Smooth muscle cell (in vitro differentiated cells): ENCODE data around the gene SAXO2. TPM values are rescaled to one million over a fixed set of nuclear protein-coding genes. Genes with fewer than 3 reads are reported as not detected.

Experiments
- DNase-seq: peaks from one replicate; lab custom pipeline; 2025; ENCODE audit not compliant: unreplicated experiment; lab: John Stamatoyannopoulos, UW
- H2AFZ ChIP-seq: fragments of 200-600 bp; sonication (generic); 2 replicates; pipeline ENCODE4 v1.6.0; 2016; ENCODE audit warnings: antibody characterized with exemption, low read depth, mild to moderate bottlenecking
- H3F3A ChIP-seq: fragments of 200-600 bp; sonication (generic); 2 replicates; pipeline ENCODE4 v1.6.0; 2017; ENCODE audit warnings: antibody characterized with exemption, low read depth
- H3K27ac ChIP-seq: fragments of 200-600 bp; sonication (generic); 2 replicates; pipeline ENCODE4 v1.5.1; 2016; ENCODE audit warnings: low read depth, mild to moderate bottlenecking
- H3K27me3 ChIP-seq: fragments of 200-600 bp; sonication (generic); 2 replicates; pipeline ENCODE4 v1.6.1; 2016; ENCODE audit warnings: low read depth, mild to moderate bottlenecking
- H3K36me3 ChIP-seq: fragments of 200-600 bp; sonication (generic); 2 replicates; pipeline ENCODE4 v1.5.1; 2016; ENCODE audit warnings: low read depth
- H3K4me1 ChIP-seq: fragments of 200-600 bp; sonication (generic); 2 replicates; pipeline ENCODE4 v1.5.1; 2016; ENCODE audit warnings: low read depth
- H3K4me2 ChIP-seq: fragments of 200-600 bp; sonication (generic); 2 replicates; pipeline ENCODE4 v1.6.0; 2016; ENCODE audit warnings: mild to moderate bottlenecking
- H3K4me3 ChIP-seq: fragments of 200-600 bp; sonication (generic); 2 replicates; pipeline ENCODE4 v1.5.1; 2016; ENCODE audit warnings: mild to moderate bottlenecking
- H3K79me2 ChIP-seq: fragments of 200-600 bp; sonication (generic); 2 replicates; pipeline ENCODE4 v1.6.0; 2016; ENCODE audit warnings: low read depth, mild to moderate bottlenecking
- H3K9ac ChIP-seq: fragments of 200-600 bp; sonication (generic); 2 replicates; pipeline ENCODE4 v1.6.0; 2016; ENCODE audit warnings: low read depth
- H3K9me3 ChIP-seq: fragments of 200-600 bp; sonication (generic); replicated peaks from 2 replicates; pipeline ENCODE4 v1.5.1; 2016; ENCODE audit warnings: low read depth
- H4K20me1 ChIP-seq: fragments of 200-600 bp; sonication (generic); 2 replicates; pipeline ENCODE4 v1.6.0; 2016; ENCODE audit warnings: low read depth
- CTCF ChIP-seq: fragments of 200-600 bp; sonication (generic); IDR thresholded peaks from 2 replicates; pipeline ENCODE4 v1.5.1; 2017; ENCODE audit warnings: borderline replicate concordance, mild to moderate bottlenecking, antibody characterized with exemption; ENCODE audit not compliant: insufficient read depth, poor library complexity, severe bottlenecking
- WGBS: methylation state at CpG from one replicate; pipeline ENCODE4 v1.1.7; 2016; ENCODE audit warnings: low lambda C conversion rate; 5-methylcytosine and 5-hydroxymethylcytosine counted together
- polyA plus RNA-seq: library from polyadenylated mRNA; unstranded; fragments of >200 nt; fragmentation: Nextera tagmentation; extraction: Ambion mirVana; gene quantifications from 2 replicates; pipeline ENCODE4 v1.2.1, GENCODE V29; 2016
- total RNA-seq: library from RNA; depleted of rRNA; stranded (reverse); fragments of >200 nt; gene quantifications from 2 replicates; pipeline ENCODE4 v1.2.3, GENCODE V29; 2014

Gene SAXO2
- total and polyA plus RNA-seq, 2 experiments from 2014 or later: 0.54 to 1.2 TPM

GRCh38 chr15:82292271-82292670, 29.7 kb downstream of the SAXO2 start:
- H3K36me3 ChIP-seq: no peaks in the 10 kb centered on the region
- H4K20me1 ChIP-seq: no peaks in the 10 kb centered on the region
- no peaks in the 10 kb centered on the region for H3K79me2 ChIP-seq
- no peak overlapping the region for H3K9ac ChIP-seq
- H3K27me3 ChIP-seq: no peaks in the 10 kb centered on the region
- H3K9me3 ChIP-seq: no peaks in the 10 kb centered on the region
- H3K27ac ChIP-seq: no peak overlapping the region
- no peak overlapping the region for H3K4me2 ChIP-seq
- no peak for DNase-seq
- H3K4me3 ChIP-seq: no peak overlapping the region
- H3K4me1 ChIP-seq: no peaks in the 10 kb centered on the region
- WGBS: 91% methylated on average over 5 of the region's 5 CpGs
- no peak for TF ChIP-seq CTCF
- no peak overlapping the region for H2AFZ ChIP-seq
- no peaks in the 10 kb centered on the region for H3F3A ChIP-seq

GRCh38 chr15:82294061-82294690, 31.6 kb downstream of the SAXO2 start:
- Histone ChIP-seq H3F3A (no peaks in the 10 kb centered on the region), H3K4me3 (no peak overlapping the region), H3K27me3 (no peaks in the 10 kb centered on the region), H3K36me3 (no peaks in the 10 kb centered on the region), H4K20me1 (no peaks in the 10 kb centered on the region), H3K9me3 (no peaks in the 10 kb centered on the region), H3K4me2 (no peak overlapping the region), H3K27ac (no peak overlapping the region), H3K9ac (no peak overlapping the region), H3K79me2 (no peaks in the 10 kb centered on the region), H3K4me1 (no peaks in the 10 kb centered on the region), H2AFZ (no peak overlapping the region)
- DNase-seq: no peak
- no peak for TF ChIP-seq CTCF
- 61% methylated on average over 11 of the region's 11 CpGs for WGBS

GRCh38 chr15:82297546-82297945, 34.9 kb downstream of the SAXO2 start:
- 90% methylated on average over 5 of the region's 5 CpGs for WGBS
- no peaks in the 10 kb centered on the region for H3K36me3 ChIP-seq
- no peak overlapping the region for H3K4me3 ChIP-seq
- no peaks in the 10 kb centered on the region for H3K27me3 ChIP-seq
- no peaks in the 10 kb centered on the region for H3K4me1 ChIP-seq
- no peak for DNase-seq
- no peak overlapping the region for H3K4me2 ChIP-seq
- H3K27ac ChIP-seq: no peak overlapping the region
- H3K9ac ChIP-seq: no peak overlapping the region
- H3F3A ChIP-seq: no peaks in the 10 kb centered on the region
- H4K20me1 ChIP-seq: no peaks in the 10 kb centered on the region
- no peaks in the 10 kb centered on the region for H3K9me3 ChIP-seq
- TF ChIP-seq CTCF: no peak
- no peaks in the 10 kb centered on the region for H3K79me2 ChIP-seq
- no peak overlapping the region for H2AFZ ChIP-seq

- no peaks in the 10 kb centered on the region for H3K4me1 ChIP-seq
- H3K27me3 ChIP-seq: no peaks in the 10 kb centered on the region
- no peaks in the 10 kb centered on the region for H3K9me3 ChIP-seq
- H3K27ac ChIP-seq: no peak overlapping the region
- H3F3A ChIP-seq: no peaks in the 10 kb centered on the region
- H3K4me2 ChIP-seq: no peak overlapping the region
- H4K20me1 ChIP-seq: no peaks in the 10 kb centered on the region
- no peaks in the 10 kb centered on the region for H3K79me2 ChIP-seq
- no peak overlapping the region for H3K9ac ChIP-seq
- no peak for DNase-seq
- H3K4me3 ChIP-seq: no peak overlapping the region
- no peak overlapping the region for H2AFZ ChIP-seq
- TF ChIP-seq CTCF: no peak
- H3K36me3 ChIP-seq: no peaks in the 10 kb centered on the region
- 97% methylated on average over 13 of the region's 13 CpGs for WGBS
Observed at GRCh38 chr15:82298032-82298431, 35.4 kb downstream of the SAXO2 start.
